GM21526 (cell line): ENCODE data around the gene CLMN.

Experiments
- ATAC-seq: cut with Tn5 transposase; IDR thresholded peaks from one replicate; pipeline ENCODE4 v1.9.1; 2021; ENCODE audit warnings: moderate library complexity; ENCODE audit not compliant: unreplicated experiment, low FRiP score

The CLMN gene

GRCh38 chr14:95322651-95323050, 2.9 kb upstream of the CLMN start:
- ATAC-seq: no peak

GRCh38 chr14:95321693-95322455, 2.2 kb upstream of the CLMN start:
- ATAC-seq: no peak

DNA sequence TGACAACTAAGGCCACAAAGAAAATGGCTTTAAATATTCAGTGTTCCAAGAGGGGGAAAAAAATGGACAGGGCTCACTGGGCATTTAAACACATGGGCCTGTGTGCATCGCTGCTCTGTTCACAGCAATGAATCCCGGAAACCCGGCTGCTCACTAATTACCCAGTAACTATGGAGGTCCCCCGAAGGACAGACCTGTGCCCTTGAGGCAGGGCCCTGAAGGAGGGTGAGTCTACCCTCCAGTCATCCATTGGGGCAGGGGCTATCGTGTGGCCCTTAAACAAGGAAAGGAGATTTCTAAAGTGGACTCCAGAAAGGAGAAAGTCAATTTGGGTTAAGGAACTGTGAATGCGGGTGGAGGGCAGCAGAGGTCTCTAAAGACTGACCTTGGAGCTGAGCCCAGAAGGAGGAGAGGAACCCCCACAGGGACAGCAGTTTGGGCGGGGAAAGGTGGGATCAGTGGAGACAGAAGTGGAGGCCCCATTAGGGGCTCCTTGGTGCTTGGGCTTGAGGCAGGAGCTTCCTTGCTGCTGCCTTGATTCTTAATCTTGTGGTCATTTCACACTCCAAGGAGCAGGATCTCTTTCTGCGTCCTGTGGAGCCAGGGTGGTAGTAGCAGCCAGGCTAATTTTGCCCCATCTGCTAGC, 1.4 kb upstream of the CLMN start:
- ATAC-seq: no peak

DNA sequence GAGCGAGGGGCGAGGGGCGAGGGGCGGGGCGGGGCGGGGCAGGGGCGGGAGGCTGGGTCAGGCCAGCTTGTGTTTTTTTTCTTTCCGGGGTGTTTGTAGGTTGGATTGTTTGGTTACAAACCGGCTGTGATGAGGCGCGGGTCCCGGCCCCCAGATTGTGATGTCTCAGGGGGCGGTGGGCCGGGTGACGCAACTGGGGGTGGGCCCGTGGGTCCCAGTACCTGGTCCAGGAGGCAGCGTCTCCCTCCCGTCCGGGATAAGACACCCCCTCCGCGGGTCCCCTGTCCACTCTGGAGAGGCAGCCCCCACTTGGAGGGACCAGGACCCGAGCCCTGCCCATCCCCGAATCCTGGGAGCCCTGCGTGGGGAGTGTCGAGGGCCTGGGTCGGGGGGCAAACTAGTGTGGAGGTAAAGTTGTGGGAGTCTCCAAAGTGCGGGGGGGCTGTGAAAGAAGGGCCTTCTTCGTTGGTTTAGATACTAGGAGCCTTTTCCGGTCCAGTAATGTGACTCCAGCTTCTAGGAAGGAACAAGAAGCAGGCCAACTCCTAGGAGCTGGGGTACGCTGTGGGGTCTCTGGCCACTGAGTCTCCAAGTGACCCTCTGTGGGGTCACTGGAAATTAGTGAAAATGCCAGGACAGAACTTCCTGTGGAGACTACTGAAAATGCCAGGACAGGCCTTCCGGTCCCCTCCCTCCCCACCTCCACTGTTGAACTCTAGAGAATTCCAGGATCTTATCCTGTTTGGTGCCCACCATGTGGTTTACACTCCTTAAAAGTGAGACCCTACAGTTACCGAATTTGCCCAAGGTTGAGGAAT, 579 bp upstream of the CLMN start:
- ATAC-seq: no peak

- no peak for ATAC-seq
Measured at GRCh38 chr14:95318399-95319311, 1.1 kb downstream of the CLMN start.

DNA sequence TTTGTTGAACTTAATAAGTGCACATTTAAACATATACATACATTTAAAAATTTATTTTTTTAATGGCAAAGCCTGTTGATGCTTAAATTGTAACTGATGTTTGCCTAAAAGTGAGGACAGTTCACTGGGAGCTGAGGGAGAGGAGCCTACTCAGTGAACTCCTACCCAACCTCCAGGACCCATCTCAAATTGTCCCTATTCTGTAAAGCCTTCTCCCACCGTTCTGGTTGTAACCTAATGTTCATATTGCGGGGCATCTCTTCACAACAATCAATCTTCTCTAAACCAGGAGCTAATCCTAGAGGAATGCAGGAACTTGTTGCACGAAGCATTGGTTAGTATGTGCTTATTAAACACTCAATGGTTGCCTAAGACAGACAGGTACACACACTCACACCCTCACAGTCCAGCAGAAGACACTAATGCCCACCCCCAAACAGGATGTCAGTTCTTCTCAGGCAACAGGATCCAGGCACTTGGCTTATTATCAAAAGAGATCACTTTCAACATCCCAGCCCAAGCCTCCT, 1.8 kb downstream of the CLMN start:
- no peak for ATAC-seq

DNA sequence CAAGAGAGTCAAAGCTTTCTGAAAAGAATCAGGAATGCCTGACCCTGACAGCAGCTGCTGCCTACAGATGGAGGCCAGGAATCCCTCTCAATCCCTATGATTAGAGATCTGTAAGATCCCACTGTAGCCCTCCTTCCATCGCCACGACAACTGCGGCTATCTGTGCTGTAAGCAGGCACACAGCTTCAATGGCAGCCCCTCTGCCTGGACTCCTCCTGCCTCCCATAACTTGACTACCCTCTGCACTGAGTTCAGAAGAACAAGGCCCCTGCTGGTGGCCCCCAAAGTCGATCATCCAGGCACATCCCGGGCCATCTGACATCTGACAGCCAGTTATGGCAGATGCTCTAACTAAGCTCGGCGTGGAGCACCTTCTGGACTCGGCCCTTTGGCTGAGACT, 2.9 kb downstream of the CLMN start:
- ATAC-seq: no peak

DNA sequence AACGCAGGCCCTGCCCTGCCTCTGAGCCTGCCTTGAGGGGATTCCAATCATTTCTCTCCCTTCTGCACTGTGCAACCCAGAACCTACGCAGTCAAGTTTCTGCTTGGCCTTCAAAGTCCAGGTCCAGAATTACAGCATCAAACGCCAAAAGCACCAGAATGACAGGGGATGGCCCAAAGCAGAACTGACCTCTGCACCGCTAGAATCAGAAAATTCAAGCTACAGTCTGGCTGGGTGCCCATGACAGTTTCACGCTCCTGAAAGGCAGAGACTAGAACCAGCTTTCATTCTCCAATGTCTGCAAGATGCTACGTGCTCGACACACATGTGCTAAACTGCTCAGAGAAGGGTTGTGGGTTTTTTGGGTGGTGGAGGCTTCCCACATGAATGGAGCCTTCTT, 4.1 kb downstream of the CLMN start:
- no peak for ATAC-seq

DNA sequence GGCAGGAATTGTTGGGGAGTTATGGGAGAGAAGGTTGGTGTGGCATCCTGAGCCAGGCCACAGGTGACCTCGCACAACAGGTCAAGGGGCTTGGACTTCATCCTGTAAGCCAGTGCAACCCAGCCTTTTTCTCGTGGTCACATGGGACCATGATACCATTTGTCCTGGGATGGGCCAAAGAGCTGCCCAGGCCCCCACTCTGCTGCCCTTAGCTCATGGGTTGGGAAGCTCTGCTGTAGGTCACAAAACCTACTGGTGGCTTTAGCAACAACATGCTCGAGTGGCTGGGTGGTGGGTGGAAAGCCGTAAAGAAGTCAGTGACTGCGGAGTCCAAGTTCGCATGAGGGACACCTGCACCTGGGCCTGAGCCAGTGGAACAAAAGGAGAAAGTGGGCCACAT, 4.6 kb downstream of the CLMN start:
- ATAC-seq: no peak

DNA sequence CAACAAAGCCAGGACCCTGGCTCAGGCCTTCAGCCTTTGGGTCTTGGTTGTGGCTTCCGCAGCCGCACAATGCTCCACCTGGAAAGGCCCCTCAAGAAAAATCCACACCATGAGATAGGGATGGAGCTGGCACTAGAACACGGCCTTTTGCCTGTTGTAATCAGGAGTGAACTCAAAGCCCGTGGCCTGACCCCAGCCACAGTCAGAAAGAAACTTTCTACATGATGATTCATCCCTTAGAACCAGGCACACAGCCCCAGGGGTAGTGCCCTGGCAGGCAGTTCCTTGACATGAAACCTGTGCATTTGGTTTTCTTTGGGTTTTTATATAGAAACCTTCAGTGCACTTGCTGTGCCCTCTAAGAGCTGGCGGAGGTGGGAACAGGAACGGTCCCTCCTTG, 5.1 kb downstream of the CLMN start:
- no peak for ATAC-seq

DNA sequence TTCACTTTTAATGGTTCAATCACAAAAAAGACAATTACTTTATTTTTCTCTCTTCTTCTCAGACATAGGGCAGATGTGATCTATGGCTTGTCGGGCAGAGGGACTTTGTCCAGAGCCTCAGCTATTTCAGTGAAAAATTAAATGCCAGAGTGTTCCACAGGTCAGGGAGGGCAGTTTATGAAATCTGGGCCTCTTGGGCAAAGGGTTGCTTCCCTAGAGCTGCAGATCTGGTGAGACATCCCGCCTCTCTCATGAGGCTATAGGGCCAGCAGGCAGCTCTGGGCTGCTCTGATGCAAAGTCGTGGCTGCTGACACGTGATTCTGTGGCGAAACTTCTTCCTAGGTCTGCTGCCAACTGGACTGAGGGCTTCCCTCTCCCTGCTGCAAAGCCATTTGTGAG, 6.0 kb downstream of the CLMN start:
- ATAC-seq: no peak

- no peak for ATAC-seq
Measured at GRCh38 chr14:95313190-95313589, 6.5 kb downstream of the CLMN start.

DNA sequence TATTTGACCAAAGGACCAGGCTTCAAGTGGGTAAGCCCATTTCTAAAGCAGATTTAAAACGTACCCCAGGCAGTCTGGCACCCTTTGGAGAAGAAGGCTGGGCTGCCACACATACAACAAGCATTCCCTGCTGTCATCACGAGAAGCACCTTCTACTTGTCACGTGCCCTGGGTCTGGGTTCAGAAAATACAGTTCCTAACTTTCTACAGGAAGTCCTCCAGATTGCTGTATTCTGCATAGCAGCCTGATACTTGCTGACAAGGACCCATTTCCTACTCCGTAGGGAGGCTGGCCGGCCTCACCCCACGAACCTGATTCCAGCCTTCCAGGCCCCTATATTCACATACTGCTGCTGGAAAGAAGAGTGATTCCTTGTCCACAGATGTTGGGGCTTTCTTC, 7.4 kb downstream of the CLMN start:
- no peak for ATAC-seq

DNA sequence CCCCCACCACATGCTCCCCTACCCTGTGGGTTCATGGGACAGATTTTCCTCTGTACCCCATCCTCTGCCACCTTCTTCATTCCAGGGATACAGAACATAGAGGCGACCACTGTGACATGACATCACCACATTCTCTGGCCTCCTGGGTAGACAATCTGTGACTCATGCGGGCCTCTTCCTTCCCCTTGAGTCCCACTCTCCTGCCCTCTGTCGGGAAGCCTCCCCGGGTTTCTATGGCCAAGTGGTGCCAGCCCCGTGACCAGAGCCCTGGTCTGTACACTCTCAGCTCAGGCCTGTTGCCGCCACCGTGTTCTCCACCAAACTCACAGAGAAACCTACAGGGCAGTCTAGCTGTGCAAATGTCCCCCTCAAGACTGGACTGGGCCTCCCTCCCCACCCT, 8.0 kb downstream of the CLMN start:
- ATAC-seq: no peak

DNA sequence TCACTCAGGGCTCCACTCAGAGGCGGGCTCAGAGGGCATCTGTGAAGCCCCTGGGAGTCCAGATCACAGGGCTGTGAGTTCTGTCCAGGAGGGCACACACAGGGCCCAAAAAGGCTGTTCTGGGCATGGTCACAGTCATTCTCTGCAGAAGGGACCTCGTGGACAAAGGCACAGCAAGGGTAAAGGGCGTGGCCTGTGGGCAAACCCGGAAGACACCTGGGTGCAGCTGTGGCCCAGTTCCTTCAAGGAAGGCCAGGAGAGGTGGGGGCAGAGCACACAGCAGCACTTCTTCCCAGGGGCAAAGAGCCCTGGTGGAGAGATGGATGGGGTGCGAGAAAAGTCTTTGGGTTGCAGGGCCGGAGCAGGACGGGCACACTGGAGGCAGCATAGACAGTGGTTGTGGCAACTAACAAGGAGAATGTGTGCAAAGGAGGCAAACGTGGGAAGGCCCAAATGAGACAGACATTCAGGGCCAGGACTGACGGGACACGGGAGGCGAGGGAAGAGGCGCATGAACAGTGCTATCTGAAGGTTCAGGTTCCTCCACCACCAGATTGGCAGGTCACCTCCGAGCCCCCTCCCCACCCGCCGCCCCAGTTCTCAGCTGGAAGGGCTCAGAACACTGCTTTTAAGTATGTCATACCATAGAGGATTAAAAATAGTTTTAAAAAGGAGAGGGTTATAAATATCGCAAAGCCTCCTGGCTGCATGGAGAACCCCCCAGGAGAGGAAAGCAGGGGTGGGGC, 8.9 kb downstream of the CLMN start:
- no peak for ATAC-seq

DNA sequence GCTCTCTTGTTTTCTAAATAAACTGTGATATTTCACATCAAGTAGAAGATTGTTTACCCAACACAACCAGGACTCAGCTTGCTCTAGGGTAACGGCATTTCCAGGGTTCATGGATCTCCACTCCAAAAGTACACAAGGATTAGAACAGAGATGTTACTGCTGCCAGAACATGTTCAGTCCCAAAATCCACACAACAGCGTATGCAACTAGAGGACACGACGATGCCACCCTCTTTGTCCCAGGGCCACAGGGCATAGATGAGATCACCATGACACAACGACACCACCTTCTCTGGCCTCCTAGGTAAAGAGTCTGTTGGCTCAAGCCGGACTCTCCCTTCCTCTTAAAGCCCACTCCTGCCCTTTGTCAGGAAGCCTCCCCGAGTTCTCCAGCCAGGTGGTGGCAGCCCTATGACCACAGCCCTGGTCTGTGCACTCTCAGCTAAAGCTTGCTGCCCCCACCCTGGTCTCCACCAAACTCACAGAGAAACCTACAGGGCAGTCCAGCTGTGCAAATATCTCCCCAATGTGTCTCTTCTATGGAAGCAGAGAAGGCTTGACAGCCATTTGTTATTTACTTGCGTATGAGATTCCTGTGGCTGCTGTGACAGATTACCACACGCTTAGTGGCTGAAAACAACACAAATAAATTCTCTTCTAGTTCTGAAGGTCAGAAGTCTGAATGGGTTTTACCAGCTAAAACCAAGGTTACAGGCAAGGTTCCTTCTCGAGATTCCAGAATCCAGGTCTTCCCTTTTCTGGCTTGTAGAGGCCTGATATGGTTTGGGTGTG, 10.3 kb downstream of the CLMN start:
- ATAC-seq: no peak

DNA sequence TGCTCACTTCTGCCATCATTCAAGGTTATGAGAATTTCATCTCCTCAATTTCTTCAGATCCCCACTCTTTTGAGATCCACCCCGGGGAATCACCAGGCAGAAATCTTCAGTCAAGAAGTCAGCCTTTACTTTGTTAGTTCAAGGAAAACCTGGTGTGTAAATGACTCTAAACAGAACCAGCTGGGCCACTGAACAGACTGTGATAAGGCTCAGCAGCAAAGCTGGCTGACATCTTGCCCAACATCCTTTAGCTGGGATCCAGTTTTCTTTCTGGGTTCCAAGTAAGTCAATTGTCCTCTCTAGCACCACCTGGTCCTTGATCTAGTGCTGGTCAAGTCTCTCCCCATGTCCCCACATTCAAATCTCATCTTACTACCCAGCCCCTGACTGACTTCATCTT, 11.6 kb downstream of the CLMN start:
- ATAC-seq: no peak

DNA sequence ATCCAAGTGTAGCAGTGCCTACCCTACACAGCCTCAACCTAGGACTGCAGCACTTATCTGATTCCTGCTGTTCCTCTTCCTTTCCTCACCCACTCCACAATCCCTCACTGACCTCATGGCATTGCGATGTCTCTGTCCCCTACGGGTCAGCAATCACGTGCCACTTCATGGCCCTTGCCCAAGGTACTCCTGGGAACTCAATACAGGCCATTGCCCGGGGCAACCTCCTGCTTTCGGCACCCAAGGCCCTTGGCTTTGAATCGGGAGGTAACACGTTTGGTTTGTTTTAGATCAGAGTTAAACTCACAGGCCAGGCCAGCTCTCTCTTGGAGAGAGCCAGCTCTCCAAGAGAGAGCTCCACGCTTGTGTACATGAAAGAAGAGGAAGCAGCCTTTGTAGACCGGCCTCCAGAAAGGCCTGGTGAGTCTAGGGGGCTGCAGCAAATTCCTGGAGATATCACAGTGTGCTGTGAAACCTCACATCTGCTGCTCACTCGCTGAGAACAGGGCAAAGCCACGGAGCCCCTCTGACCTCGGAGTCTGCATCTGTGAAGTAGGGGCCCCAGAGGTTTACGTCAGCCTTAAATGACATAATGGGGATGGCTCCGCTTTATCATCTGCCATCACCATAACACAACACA, 12.2 kb downstream of the CLMN start:
- ATAC-seq: no peak
